Prostate gland (tissue), 2 donors: ENCODE results near the gene MOB4. TPM values are rescaled to one million over a fixed set of nuclear protein-coding genes. Genes with fewer than 3 reads are reported as not detected.
"Not testable (repeated sequence)": the region's sequence is repeated elsewhere in the genome, so short reads cannot be mapped to it uniquely, and the experiment has no call there.

Experiments
- DNase-seq: peaks from one replicate; pipeline ENCODE4 v3.0.0-alpha.2; 2019; ENCODE audit warnings: low spot score
- H3K27ac ChIP-seq, 2 donors: fragments of 200-600 bp; sonication (generic); 2 replicates each; pipeline ENCODE4 v1.5.1; 2017 to 2019
- H3K27me3 ChIP-seq: fragments of 200-600 bp; sonication (generic); replicated peaks from 2 replicates; pipeline ENCODE4 v1.5.1; 2019; ENCODE audit not compliant: insufficient read depth
- H3K36me3 ChIP-seq, 2 donors: fragments of 200-600 bp; sonication (generic); 1 replicate in 1 of 2; 2 replicates in 1 of 2; pipeline versions ENCODE4 v1.5.1 to v1.8.1; 2017 to 2019
- H3K4me1 ChIP-seq: fragments of 200-600 bp; sonication (generic); replicated peaks from 2 replicates; pipeline ENCODE4 v1.5.1; 2019
- H3K4me3 ChIP-seq, 2 donors: fragments of 200-600 bp; sonication (generic); 2 replicates each; pipeline ENCODE4 v1.5.1; 2017 to 2019
- H3K9me3 ChIP-seq: fragments of 200-600 bp; sonication (generic); 2 replicates; pipeline ENCODE4 v1.5.1; 2017
- CTCF ChIP-seq, 4 experiments: fragments of 200-600 bp in 2 of 4; fragments of 450-650 bp in 2 of 4; sonication (generic) in 2 of 4; IDR thresholded peaks; 1 replicate in 3 of 4; 2 replicates in 1 of 4; pipeline ENCODE4 v1.5.1; 2016 to 2019; ENCODE audit warnings: antibody characterized with exemption in 4 of 4, mild to moderate bottlenecking in 2 of 4, moderate library complexity in 2 of 4
- POLR2A ChIP-seq: fragments of 450-650 bp; IDR thresholded peaks from one replicate; pipeline ENCODE4 v1.6.1; 2016; ENCODE audit warnings: antibody characterized with exemption, mild to moderate bottlenecking
- POLR2AphosphoS5 ChIP-seq: sonication (generic); formaldehyde crosslinking; IDR thresholded peaks from one replicate; pipeline ENCODE4 v1.6.1; 2017; ENCODE audit warnings: antibody characterized with exemption
- WGBS: methylation state at CpG from one replicate; pipeline ENCODE4 v1.1.5; 2018; 5-methylcytosine and 5-hydroxymethylcytosine counted together
- intact Hi-C: fragments of 100-400 bp; cut with DNase I; formaldehyde crosslinking; loops from one replicate; pipeline ENCODE4 v1.14.2; 2022
- total RNA-seq, 2 donors: library from RNA; depleted of rRNA; stranded (reverse); fragments of >200 nt; gene quantifications; one replicate each; pipeline ENCODE4 v1.1.0, GENCODE V29; 2016

MOB4 gene
- 10 to 100 TPM; 13.7 to 23.4 TPM for total RNA-seq

GRCh38 chr2:197515739-197516392, at the start of gene MOB4:
TSS of gene MOB4 (plus strand) at chr2:197516066. CDS start at chr2:197516087, 21 bp downstream.
- peak; percentile 94 for DNase-seq
- 0% methylated on average over 40 of the region's 66 CpGs for WGBS
- H3K4me3 ChIP-seq, result peak within 1 kb of the TSS; percentile 77 to 99
- TF ChIP-seq CTCF (IDR thresholded peaks at IDR 0.05), result peak in 2 of 4 experiments; percentile 40 to 41
- TF ChIP-seq POLR2A, result peak; percentile 97
- TF ChIP-seq POLR2AphosphoS5, result peak; percentile 99
- no peaks in the 10 kb centered on the region for H3K9me3 ChIP-seq
- H3K27me3 ChIP-seq, result no peaks in the 10 kb centered on the region
- H3K27ac ChIP-seq, result peak within 1 kb of the TSS; percentile 95 to 97
- intact Hi-C loops, result loop anchor here (5.0 kb wide), 1 partner anchor 191 kb away; the partner anchor contains the start of gene MARS2
- no peaks in the 10 kb centered on the region for H3K4me1 ChIP-seq
- H3K36me3 ChIP-seq, result no peaks in the 10 kb centered on the region

DNA sequence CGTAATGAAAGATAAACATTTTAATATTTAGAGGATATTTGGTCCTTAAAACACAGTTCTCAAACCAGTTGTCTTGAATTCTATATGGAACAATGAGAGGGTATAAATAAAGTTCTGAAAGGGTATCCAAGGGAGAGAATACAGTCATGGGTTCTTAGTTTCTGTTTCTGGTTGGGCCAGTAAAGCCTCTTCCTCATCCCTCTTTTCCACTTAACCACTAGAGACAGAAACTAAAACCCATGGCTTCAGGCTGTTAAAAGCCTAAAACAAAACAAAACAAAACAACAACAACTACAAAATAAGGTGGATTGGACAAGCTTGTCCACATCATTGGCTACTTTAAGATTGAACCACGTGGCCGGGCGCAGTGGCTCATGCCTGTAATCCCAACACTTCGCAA, 43.7 kb upstream of the MOB4 start:
- DNase-seq, result no peak
- TF ChIP-seq POLR2A (no peak), CTCF (IDR thresholded peaks at IDR 0.05) (no peak), POLR2AphosphoS5 (no peak)
- no peak overlapping the region for H3K4me3 ChIP-seq
- H3K36me3 ChIP-seq, result no peaks in the 10 kb centered on the region
- intact Hi-C loops, result no loop called here
- 96% methylated on average over 5 of the region's 5 CpGs for WGBS
- no peaks in the 10 kb centered on the region for H3K27me3 ChIP-seq
- H3K27ac ChIP-seq, result no peak overlapping the region
- H3K4me1 ChIP-seq, result no peaks in the 10 kb centered on the region
- no peaks in the 10 kb centered on the region for H3K9me3 ChIP-seq

- no peaks in the 10 kb centered on the region for H3K27me3 ChIP-seq
- peaks cover 3% of the 10 kb centered on the region in 2 donors for H3K36me3 ChIP-seq
- 96% methylated on average over 3 of the region's 3 CpGs for WGBS
- no peak overlapping the region for H3K27ac ChIP-seq
- H3K9me3 ChIP-seq, result no peaks in the 10 kb centered on the region
- TF ChIP-seq POLR2A (no peak), CTCF (IDR thresholded peaks at IDR 0.05) (no peak), POLR2AphosphoS5 (no peak)
- no peak for DNase-seq
- no peaks in the 10 kb centered on the region for H3K4me1 ChIP-seq
- H3K4me3 ChIP-seq, result no peak overlapping the region
- intact Hi-C loops, result no loop called here
These were observed 38.1 kb upstream of the MOB4 start for GRCh38 chr2:197477797-197478196.

GRCh38 chr2:197480165-197481036, 35.5 kb upstream of the MOB4 start:
- intact Hi-C loops, result no loop called here
- no peaks in the 10 kb centered on the region for H3K27me3 ChIP-seq
- H3K36me3 ChIP-seq, result peaks cover 3% of the 10 kb centered on the region in 2 donors
- TF ChIP-seq POLR2A (no peak), CTCF (IDR thresholded peaks at IDR 0.05) (no peak), POLR2AphosphoS5 (no peak)
- H3K27ac ChIP-seq, result no peak overlapping the region
- 92% methylated on average over 9 of the region's 9 CpGs for WGBS
- DNase-seq, result no peak
- no peaks in the 10 kb centered on the region for H3K4me1 ChIP-seq
- no peaks in the 10 kb centered on the region for H3K9me3 ChIP-seq
- no peak overlapping the region for H3K4me3 ChIP-seq

GRCh38 chr2:197484248-197484647, 31.6 kb upstream of the MOB4 start:
- H3K27ac ChIP-seq, DNase-seq, H3K4me3 ChIP-seq, H3K36me3 ChIP-seq, intact Hi-C loops, H3K9me3 ChIP-seq, H3K27me3 ChIP-seq, H3K4me1 ChIP-seq: not testable (repeated sequence)
- WGBS, result 99% methylated on average over 3 of the region's 3 CpGs
